Neutrophil (primary cell): ENCODE results near the gene ITGA7.

Experiments
- H3K27ac ChIP-seq: fragments of 200-600 bp; sonication (generic); 2 replicates; pipeline ENCODE4 v1.5.1; 2016; ENCODE audit warnings: mild to moderate bottlenecking, moderate library complexity
- H3K27me3 ChIP-seq: fragments of 200-600 bp; sonication (generic); 2 replicates; pipeline ENCODE4 v1.6.0; 2016; ENCODE audit warnings: mild to moderate bottlenecking
- H3K36me3 ChIP-seq: fragments of 200-600 bp; sonication (generic); 2 replicates; pipeline ENCODE4 v1.5.1; 2017
- H3K4me1 ChIP-seq, 2 experiments: fragments of 200-600 bp in 1 of 2; sonication (generic) in 1 of 2; 1 replicate in 1 of 2; 2 replicates in 1 of 2; pipeline versions ENCODE4 v1.5.1 to v1.6.1; 2013 to 2016; ENCODE audit warnings: low read depth in 1 of 2, low read length in 1 of 2, mild to moderate bottlenecking in 1 of 2, moderate library complexity in 1 of 2; ENCODE audit not compliant: control insufficient read depth in 1 of 2, insufficient read depth in 1 of 2
- H3K4me3 ChIP-seq, 2 experiments: fragments of 200-600 bp in 1 of 2; sonication (generic) in 1 of 2; 1 replicate in 1 of 2; 2 replicates in 1 of 2; pipeline ENCODE4 v1.5.1; 2013 to 2016; ENCODE audit warnings: low read depth in 1 of 2, low read length in 1 of 2, mild to moderate bottlenecking in 1 of 2, moderate library complexity in 1 of 2
- H3K9me3 ChIP-seq: fragments of 200-600 bp; sonication (generic); 2 replicates; pipeline ENCODE4 v1.5.1; 2016
- CTCF ChIP-seq: fragments of 200-600 bp; sonication (generic); IDR thresholded peaks from 2 replicates; pipeline ENCODE4 v1.5.1; 2016; ENCODE audit warnings: antibody characterized with exemption

Gene ITGA7

GRCh38 chr12:55699471-55700055 lies 8.1 kb downstream of the ITGA7 start:
- Histone ChIP-seq H3K4me3 (no peak overlapping the region), H3K27me3 (no peaks in the 10 kb centered on the region), H3K9me3 (no peaks in the 10 kb centered on the region), H3K27ac (no peak overlapping the region), H3K4me1 (no peaks in the 10 kb centered on the region), H3K36me3 (no peaks in the 10 kb centered on the region)
- TF ChIP-seq CTCF, result no peak

GRCh38 chr12:55698965-55699364 lies 8.7 kb downstream of the ITGA7 start:
- H3K27ac ChIP-seq, result no peak overlapping the region
- no peaks in the 10 kb centered on the region for H3K36me3 ChIP-seq
- no peaks in the 10 kb centered on the region for H3K4me1 ChIP-seq
- H3K9me3 ChIP-seq, result no peaks in the 10 kb centered on the region
- H3K4me3 ChIP-seq, result no peak overlapping the region
- H3K27me3 ChIP-seq, result no peaks in the 10 kb centered on the region
- TF ChIP-seq CTCF, result no peak

GRCh38 chr12:55698241-55698955 lies 9.3 kb downstream of the ITGA7 start:
- H3K27ac ChIP-seq, result no peak overlapping the region
- H3K4me3 ChIP-seq, result no peak overlapping the region
- H3K36me3 ChIP-seq, result no peaks in the 10 kb centered on the region
- H3K4me1 ChIP-seq, result no peaks in the 10 kb centered on the region
- no peaks in the 10 kb centered on the region for H3K9me3 ChIP-seq
- H3K27me3 ChIP-seq, result no peaks in the 10 kb centered on the region
- no peak for TF ChIP-seq CTCF

- Histone ChIP-seq H3K9me3 (no peaks in the 10 kb centered on the region), H3K36me3 (no peaks in the 10 kb centered on the region), H3K27ac (no peak overlapping the region), H3K4me1 (no peaks in the 10 kb centered on the region), H3K4me3 (no peak overlapping the region), H3K27me3 (no peaks in the 10 kb centered on the region)
- no peak for TF ChIP-seq CTCF
Measured at GRCh38 chr12:55697686-55698085, 10.0 kb downstream of the ITGA7 start.

GRCh38 chr12:55696796-55697462 lies 10.8 kb downstream of the ITGA7 start:
- H3K27me3 ChIP-seq, result no peaks in the 10 kb centered on the region
- H3K9me3 ChIP-seq, result no peaks in the 10 kb centered on the region
- no peaks in the 10 kb centered on the region for H3K4me1 ChIP-seq
- no peak for TF ChIP-seq CTCF
- no peaks in the 10 kb centered on the region for H3K36me3 ChIP-seq
- no peak overlapping the region for H3K27ac ChIP-seq
- no peak overlapping the region for H3K4me3 ChIP-seq
